ENCODE measurements around the gene CBLB. TPM values are rescaled to one million over a fixed set of nuclear protein-coding genes. Genes with fewer than 3 reads are reported as not detected.

The CBLB gene
- total and polyA plus RNA-seq, 9 of the 15 experiments (the other 6 are each of a cell fraction or from before 2014, with no cell fraction given), result 1.8 to 8.1 (median 5.3) TPM

DNA sequence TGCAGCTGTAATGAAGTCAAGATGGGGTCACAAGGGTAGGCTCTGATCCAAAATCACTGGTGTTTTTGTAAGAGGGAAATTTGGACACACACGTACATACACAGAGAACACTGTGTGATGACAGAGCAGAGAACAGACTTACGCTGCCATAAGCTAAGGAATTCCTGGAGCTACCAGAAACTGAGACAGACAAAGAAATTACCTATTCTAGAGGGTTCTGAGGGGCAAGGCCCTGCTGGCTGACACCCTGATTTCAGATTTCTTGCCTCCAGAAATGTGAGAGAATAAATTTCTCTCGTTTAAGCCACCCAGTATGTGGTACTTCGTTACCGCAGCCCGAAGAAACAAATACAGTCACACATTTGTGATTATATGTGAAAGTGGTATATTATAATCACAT lies 24.8 kb downstream of the CBLB start:
- no peak for TF ChIP-seq ZNF589 (CRISPR knock-in tag; IDR thresholded peaks at IDR 0.05; ENCODE audit: low read depth)
- no peak for TF ChIP-seq POLR2B (IDR thresholded peaks at IDR 0.05; ENCODE audit: low read depth, partially characterized antibody)
- TF ChIP-seq, protein P1, sequence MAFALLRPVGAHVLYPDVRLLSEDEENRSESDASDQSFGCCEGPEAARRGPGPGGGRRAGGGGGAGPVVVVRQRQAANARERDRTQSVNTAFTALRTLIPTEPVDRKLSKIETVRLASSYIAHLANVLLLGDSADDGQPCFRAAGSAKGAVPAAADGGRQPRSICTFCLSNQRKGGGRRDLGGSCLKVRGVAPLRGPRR (CRISPR knock-in tag; IDR thresholded peaks at IDR 0.05), result no peak
- no peak for TF ChIP-seq ZNF121 (CRISPR knock-in tag; conservative IDR thresholded peaks at IDR 0.05)
- TF ChIP-seq, protein P2, sequence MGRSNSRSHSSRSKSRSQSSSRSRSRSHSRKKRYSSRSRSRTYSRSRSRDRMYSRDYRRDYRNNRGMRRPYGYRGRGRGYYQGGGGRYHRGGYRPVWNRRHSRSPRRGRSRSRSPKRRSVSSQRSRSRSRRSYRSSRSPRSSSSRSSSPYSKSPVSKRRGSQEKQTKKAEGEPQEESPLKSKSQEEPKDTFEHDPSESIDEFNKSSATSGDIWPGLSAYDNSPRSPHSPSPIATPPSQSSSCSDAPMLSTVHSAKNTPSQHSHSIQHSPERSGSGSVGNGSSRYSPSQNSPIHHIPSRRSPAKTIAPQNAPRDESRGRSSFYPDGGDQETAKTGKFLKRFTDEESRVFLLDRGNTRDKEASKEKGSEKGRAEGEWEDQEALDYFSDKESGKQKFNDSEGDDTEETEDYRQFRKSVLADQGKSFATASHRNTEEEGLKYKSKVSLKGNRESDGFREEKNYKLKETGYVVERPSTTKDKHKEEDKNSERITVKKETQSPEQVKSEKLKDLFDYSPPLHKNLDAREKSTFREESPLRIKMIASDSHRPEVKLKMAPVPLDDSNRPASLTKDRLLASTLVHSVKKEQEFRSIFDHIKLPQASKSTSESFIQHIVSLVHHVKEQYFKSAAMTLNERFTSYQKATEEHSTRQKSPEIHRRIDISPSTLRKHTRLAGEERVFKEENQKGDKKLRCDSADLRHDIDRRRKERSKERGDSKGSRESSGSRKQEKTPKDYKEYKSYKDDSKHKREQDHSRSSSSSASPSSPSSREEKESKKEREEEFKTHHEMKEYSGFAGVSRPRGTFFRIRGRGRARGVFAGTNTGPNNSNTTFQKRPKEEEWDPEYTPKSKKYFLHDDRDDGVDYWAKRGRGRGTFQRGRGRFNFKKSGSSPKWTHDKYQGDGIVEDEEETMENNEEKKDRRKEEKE (IDR thresholded peaks at IDR 0.05; ENCODE audit: borderline replicate concordance in 1 of 2, control insufficient read depth in 1 of 2, low read depth in 2 of 2, low read length in 1 of 2), result no peak
- TF ChIP-seq ARID1B (IDR thresholded peaks at IDR 0.05), result no peak
- TF ChIP-seq EGR1 (conservative IDR thresholded peaks at IDR 0.05), result no peak
- TF ChIP-seq HOXB6 (CRISPR knock-in tag; IDR thresholded peaks at IDR 0.05; ENCODE audit: borderline replicate concordance), result no peak
- no peak for TF ChIP-seq CBX8 (IDR thresholded peaks at IDR 0.05; ENCODE audit: borderline replicate concordance, extremely low read depth, low read depth, low read length, poor library complexity, severe bottlenecking)
- no peak for TF ChIP-seq FOXA3 (CRISPR knock-in tag; conservative IDR thresholded peaks at IDR 0.05 in 1 of 2, IDR thresholded peaks at IDR 0.05 in 1 of 2)
- no peak for TF ChIP-seq ETS2 (tag; IDR thresholded peaks at IDR 0.05; ENCODE audit: borderline replicate concordance, poor library complexity, severe bottlenecking)
- peaks cover 0 to 6% of the 10 kb centered on the region in 2 experiments; a peak in 2 of 5 replicates for H3K4me1 ChIP-seq (replicated peaks in 1 of 2; ENCODE audit: control insufficient read depth in 2 of 2, insufficient read depth in 2 of 2, low read length in 2 of 2)
- H3K9me1 ChIP-seq (ENCODE audit: control insufficient read depth, insufficient read depth, low read length), result no peaks in the 10 kb centered on the region
- H3K36me3 ChIP-seq (ENCODE audit: control insufficient read depth, insufficient read depth, low read length), result no peaks in the 10 kb centered on the region
- H2AFZ ChIP-seq (ENCODE audit: low read depth, low read length), result no peak overlapping the region
- in situ Hi-C loops (cut with MboI) (no loop called here), intact Hi-C loops (cut with micrococcal nuclease) (no loop called here)
- no peak overlapping the region for H3K27ac ChIP-seq (ENCODE audit: extremely low read depth, low read depth, low read length)
- H3K4me2 ChIP-seq (ENCODE audit: insufficient read depth, low read length), result no peak overlapping the region
- no peaks in the 10 kb centered on the region for H3K79me2 ChIP-seq (ENCODE audit: control insufficient read depth, insufficient read depth, low read length)
- CTCF ChIA-PET (ENCODE audit: low intra/inter-chr PET ratio), result no interaction called here
- no peak for ATAC-seq
- H3K9ac ChIP-seq (ENCODE audit: insufficient read depth in 1 of 2, low read depth in 2 of 2, low read length in 2 of 2), result no peak overlapping the region
- H3K4me3 ChIP-seq, result no peak overlapping the region
- no peak for FAIRE-seq
- BruUV-seq (replicated peaks), result no TSS peak
- DNase-seq (ENCODE audit: extremely low read depth in 1 of 4, low spot score in 3 of 4), result no peak
- H3K9me3 ChIP-seq (replicated peaks; ENCODE audit: control insufficient read depth, insufficient read depth, low read depth, low read length), result no peaks in the 10 kb centered on the region
- no peaks in the 10 kb centered on the region for H4K20me1 ChIP-seq (replicated peaks; ENCODE audit: control insufficient read depth, insufficient read depth, low read length)
- WGBS (ENCODE audit: insufficient coverage, low coverage, missing lambda C conversion rate), result 68% methylated on average over 6 of the region's 6 CpGs
- no peaks in the 10 kb centered on the region for H3K27me3 ChIP-seq (ENCODE audit: control insufficient read depth in 2 of 2, insufficient read depth in 2 of 2, low read length in 2 of 2)
- POLR2A ChIA-PET, result no interaction called here

Measured in K562 (cell line).